Measurements from ENCODE around the gene TMEM44.
"Not testable (repeated sequence)": the region's sequence is repeated elsewhere in the genome, so short reads cannot be mapped to it uniquely, and the experiment has no call there.

TMEM44 gene

DNA sequence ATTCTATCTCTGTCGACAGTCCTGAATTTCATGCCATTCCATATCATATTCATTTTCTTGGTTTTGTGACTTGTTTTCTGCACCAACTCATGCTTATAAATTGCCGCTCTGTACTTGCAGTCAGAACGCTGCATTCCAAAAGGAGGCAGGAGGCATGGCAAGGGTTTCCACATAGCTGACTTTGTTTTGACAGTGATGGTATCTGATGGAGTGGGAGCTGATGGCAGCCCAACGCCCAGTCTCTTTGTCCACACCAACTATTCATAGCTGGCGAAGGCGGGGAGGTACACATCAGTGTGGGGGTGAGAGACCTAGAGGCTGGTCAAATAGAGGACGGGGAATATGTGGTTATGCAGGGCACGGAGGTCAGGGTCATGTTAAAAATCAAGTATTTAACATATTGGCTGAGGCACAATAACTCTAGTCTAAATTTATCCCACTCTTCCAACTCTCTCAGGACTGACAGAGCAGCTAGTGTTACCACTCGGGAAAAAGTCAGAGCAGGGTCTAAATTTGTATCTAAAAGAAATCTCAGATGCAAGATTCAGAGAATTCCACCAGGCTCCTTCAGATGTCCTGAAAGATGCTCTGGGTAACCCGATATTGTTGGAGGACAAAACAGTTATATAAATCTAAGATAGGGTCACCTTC lies 78.6 kb downstream of the TMEM44 start:
- no peak for DNase-seq (ENCODE audit: low read depth in 2 of 2)

DNA sequence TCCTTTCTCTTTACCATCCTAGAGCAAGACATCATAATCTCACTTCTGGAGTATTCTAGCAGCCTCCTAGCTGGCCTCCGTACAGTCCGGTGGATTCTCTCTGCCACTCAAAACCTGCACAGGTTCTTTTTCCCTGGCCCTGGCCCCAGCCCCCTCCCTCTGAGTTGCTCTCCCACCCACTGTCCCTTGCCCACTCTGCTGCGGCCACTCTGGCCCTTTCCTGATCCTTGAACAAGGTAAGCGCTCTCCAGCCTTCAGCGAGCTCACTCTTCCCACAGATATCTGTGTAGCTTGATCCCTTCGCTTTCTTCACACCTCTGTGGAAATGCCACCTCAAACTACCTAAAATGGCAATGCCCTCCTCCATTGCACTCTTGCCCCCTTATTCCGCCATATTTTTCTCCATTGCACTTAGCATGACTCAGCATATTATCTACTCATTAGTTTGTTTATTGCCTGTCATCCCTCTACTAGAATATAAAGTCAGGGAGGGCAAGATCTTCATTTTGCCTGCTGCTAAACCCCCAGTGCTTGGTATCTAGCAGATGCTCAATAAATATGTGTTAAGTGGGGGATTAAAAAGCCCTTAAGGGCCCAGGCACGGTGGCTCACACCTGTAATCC lies 80.8 kb downstream of the TMEM44 start:
- no peak for DNase-seq (ENCODE audit: low read depth in 2 of 2)

DNA sequence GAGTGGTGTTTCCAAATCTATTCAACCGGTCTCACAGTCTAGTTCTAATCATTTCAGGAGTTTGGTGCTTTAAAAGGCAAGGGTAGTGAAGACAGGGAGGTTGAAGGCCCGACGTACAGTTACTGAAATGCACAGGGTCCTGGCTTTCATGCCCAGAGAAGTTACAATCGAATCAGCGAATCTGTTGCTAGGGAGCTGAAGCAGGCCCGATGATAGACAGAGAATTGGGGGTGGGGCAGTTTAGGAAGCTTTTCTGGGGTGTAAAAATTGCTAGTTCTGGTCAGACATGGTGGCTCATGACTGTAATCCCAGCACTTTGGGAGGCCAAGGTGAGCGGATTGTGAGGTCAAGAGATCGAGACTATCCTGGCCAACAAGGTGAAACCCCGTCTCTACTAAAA lies 83.4 kb downstream of the TMEM44 start:
- no peak for DNase-seq (ENCODE audit: low read depth in 2 of 2)

DNA sequence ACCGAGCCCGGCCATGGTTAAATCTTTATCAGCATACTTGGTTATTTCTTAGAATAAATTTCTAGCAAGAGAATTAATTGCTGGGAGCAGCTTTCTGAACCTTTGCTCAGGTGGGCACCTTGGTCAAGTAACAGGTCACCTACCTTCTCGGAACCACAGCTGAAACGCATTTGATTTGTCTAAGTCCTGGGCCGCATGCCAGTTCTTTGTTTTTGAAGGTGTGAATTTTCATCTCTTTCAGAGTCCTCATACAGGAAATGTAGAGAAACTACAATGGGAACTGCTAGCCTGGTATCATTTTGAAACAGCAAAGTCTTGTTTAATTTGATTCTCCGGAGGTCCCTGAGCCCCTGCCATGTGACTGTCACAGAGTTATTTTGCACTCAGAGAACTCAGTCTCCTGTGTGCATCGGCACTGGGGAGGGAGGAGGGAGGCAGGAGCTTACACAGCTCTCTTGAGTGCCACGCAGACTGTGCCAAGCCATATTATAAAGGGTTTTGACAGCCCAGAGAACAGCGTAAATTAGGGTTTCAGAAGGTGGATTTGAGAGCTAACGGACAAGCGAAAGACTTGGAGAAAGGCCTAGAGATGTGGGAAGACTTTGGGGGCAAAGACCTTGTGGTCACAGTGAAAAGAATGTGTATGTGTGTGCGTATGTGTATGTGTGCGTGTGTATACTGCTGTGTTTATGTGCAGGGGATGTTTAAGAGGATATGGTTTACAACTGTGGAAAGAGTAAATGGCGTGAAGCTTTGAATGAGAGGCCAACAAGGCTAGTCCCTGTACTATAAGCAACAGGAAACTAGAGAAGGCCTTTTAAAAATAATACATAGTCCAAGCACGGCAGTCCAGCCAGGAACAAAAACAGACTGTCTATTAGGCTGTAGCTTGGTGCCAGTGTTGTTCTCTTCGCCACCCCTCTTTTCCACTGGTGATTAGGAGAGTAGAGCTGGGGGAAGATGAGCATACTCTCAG lies 84.6 kb downstream of the TMEM44 start:
- no peak for DNase-seq (ENCODE audit: low read depth in 2 of 2)

DNA sequence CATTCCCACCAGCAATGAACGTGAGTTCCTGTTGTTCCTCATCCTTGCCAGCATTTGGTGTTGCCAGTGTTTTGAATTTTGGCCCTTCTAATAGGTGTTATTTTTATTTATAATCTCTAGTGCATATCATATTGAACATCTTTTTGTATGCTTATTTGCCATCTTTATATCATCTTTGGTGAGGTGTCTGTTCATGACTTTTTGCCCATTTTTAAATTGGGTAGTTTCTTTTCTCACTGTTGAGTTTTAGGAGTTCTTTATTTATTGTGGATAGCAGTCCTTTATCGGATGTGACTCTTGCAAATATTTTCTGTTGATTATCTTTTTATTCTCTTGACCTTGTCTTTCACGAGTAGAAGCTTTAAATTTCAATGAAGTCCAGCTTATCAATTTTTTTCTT lies 86.2 kb downstream of the TMEM44 start:
- no peak for DNase-seq (ENCODE audit: low read depth in 2 of 2)

DNA sequence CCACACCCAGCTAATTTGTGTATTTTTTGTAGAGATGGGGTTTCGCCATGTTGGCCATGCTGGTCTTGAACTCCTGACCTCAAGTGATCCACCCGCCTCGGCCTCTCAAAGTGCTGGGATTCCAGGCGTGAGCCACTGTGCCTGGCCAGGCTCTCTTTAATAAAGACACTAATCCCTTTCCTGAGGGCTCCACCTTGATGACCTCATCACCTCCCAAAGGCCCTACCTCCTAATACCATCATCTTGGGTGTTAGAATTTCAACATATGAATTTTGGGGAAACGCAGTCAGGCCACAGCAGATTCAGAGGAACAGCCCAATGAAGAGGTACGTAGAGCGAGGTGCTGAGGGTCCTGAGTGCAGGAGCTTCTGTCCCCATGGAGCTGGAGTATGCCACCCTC lies 87.7 kb downstream of the TMEM44 start:
- DNase-seq (ENCODE audit: low read depth in 2 of 2), result not testable (repeated sequence)

DNA sequence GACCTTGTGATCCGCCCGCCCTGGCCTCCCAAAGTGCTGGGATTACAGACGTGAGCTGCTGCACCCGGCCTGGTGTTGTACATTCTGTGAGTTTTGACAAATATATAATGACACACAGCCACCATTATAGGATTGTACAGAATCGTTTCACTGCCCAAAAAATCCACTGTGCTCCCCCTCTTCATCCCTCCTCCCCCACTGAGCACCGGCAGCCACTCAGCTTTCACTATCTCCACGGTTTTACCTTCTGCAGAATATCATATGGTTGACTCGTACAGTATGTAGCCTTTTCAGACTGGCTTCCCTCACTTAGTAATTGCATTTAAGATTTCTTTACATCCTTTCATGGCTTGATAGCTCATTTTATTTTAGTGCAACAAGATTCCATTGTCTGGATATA lies 89.7 kb downstream of the TMEM44 start:
- DNase-seq (ENCODE audit: low read depth in 2 of 2), result no peak

DNA sequence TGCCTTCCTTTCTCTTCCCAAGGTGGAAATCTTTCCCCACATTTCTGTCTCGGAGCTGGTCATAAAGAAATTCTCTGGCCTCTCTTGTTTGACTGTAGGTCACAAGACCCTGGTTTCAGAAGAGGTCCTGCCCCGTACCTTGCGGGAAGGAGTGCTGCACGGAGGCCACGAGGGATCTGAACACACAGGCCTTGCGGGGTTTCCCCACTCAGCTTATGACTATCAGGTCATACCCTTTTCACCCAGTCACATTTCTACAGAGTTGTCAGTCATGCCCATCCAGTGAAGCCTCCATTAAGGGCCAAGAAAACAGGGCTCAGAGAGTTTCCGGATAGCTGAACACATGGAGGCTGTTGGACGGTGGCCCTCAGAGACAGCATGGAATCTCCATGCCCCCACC lies 91.7 kb downstream of the TMEM44 start:
- no peak for DNase-seq (ENCODE audit: low read depth in 2 of 2)

DNA sequence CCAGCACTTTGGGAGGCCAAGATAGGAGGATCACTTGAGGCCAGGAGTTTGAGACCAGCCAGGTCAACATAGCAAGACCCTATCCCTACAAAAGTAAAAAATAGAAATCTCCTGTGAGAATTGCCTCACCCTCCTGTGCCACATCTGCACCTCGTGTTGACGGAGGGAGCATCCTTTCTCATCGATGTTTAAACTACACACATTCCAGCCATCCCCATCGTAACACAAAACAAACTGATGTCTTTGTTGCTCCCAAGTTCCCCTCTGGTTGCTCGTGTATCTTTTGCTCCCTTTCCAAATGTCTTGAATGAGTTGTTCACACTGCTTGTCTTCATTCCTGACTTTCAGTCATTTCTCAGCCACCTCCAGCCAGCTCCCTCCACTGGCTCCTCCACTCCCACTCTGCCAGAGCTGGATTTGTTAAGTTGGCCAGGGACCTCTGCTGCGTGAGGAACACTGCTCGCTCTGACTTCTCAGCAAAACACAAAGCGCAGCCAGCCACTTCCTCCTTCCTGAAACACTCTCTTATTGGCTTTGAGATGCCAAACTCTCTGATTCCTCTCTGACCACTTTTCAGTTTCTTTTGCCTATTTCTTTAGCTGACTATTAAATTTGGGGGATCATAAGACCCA lies 92.8 kb downstream of the TMEM44 start:
- DNase-seq (ENCODE audit: low read depth in 2 of 2), result no peak

DNA sequence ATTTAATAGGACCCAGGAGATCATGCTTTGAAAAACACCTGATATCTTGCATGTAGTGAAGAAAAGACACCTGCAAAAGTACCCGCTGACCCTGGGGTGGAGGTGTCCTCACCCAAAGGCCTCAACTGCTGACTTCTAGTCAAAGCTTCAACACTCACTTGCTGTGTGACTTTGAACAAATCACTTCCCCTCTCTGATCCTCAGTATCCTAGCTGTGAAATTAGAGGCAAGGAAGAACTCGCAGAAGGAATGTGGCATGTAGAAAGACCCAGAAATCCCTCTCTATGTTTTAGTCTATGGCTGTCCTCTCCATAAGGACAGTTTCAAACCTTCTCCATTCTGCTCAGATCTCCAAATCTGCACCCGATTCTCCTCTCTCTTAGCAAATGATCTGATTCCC lies 93.7 kb downstream of the TMEM44 start:
- no peak for DNase-seq (ENCODE audit: low read depth in 2 of 2)

DNA sequence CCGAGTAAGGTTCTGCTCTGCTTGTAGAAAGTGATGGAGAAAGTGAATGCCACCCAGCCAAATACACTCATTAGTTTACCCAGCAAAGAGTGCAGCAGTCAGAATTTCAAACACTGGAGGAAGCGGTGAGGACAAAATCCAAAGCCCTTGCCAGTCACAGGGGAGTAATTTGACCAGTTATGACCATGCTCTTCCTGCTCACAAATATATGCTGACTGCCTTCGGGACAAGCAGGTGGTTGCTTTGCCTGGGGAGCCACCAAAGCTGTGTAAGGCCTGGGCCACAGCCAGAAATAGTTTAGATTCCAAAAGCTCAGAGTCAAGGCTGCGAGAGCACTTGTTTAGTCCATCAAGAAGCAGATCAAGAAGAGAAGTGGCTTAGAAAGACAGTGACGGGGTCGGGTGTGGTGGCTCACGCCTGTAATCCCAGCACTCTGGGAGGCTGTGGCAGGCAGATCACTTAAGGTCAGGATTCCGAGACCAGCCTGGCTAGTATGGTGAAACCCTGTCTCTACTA lies 95.4 kb downstream of the TMEM44 start:
- no peak for DNase-seq (ENCODE audit: low read depth in 2 of 2)
